Measurements from ENCODE around the gene PTPRR.

The PTPRR gene

DNA sequence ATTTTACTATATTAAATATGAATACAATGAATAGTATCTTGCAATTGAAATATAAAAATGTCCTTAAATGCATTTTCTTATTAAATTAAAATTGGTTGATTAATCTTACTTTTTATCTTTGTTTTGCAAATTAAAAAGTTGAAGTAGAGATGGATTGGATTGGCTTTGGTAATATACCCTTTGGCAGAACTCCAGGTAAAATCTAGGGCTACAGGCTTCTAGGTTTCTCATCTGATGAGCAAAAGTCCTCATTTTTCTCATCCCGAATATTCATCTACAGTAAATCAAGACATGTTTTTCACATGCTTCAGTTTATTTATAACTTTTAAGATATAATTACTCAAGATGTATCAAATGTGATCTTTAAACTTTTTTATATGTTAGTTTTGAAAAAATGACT is 2.2 kb downstream of the PTPRR start:
- in situ Hi-C loops (cut with MboI; ENCODE audit: low sequenced_read_pairs): no loop called here

DNA sequence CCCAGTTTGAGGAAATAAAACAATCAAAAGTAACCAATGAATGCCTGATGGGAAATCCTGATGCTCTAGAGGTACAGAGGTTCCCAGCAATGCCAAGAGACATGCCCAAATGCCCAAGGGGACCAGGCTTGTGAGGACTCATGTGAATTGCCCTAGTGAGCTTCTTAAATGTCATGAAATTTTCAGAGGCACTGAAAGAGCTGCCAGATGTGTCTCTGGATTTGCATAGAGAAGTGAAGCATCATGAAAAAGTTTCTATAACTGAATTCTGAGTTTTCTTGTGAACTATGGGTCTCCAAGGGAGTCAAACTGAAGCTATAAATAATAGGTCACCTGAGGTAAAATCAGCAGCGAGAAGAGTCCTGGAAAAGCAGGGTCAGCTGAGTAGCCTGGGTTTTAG is 9.9 kb downstream of the PTPRR start:
- in situ Hi-C loops (cut with MboI; ENCODE audit: low sequenced_read_pairs): no loop called here

DNA sequence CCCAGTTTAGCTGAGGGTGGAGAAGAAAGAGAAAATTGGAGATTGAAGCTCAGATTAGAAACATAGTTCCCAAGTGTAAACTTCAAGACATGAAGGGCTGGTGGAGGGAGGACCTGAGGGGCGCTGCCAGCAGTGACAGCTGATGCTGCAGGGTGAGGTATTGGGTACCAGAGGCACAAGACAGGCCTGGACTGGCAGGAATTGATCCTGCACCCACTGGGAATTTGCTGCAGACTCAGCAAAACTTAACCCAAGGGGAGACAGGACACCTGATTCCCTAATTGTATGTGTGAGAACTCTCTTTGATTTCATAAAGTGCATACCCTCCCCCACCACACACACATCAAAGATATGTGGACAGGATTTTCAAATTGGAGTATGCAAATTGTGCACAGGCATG is 11.6 kb downstream of the PTPRR start:
- in situ Hi-C loops (cut with MboI; ENCODE audit: low sequenced_read_pairs): no loop called here

DNA sequence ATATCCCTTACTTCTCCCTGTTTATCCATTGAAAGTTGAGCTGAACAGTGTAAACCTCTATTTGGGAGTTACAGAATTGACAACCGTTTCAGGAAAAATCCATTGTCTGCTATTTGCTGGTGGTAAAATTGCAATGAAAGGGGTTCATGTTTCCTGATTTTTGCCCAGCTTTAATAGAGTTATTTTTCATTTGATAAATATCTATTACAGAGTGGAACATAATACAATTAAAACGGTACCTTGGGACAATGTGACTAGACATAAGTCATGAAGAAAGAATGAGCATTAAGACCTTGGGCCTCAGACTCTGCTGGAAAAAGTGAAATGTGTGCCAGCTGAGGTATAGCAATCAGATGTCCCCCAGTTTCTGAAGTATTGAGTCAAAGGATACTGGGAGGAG is 13.1 kb downstream of the PTPRR start:
- in situ Hi-C loops (cut with MboI; ENCODE audit: low sequenced_read_pairs): no loop called here

DNA sequence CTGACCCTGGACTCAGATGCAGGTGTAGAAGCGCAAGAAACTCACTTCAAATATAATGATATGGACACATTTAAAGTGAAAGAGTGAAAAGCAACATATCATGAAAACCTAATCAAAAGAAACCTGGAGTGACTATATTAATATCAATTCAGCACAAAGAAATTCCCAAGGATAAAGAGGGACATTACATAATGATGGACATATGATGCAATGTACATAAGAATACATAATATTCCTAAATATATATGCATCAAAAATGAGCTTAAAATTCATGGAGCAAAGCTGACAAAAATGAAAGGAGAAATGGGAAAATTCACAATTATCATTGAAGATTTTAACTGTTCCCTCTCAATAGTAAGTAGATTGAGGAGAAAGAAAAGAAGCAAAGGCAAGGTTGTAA is 24.6 kb downstream of the PTPRR start:
- in situ Hi-C loops (cut with MboI; ENCODE audit: low sequenced_read_pairs): no loop called here

DNA sequence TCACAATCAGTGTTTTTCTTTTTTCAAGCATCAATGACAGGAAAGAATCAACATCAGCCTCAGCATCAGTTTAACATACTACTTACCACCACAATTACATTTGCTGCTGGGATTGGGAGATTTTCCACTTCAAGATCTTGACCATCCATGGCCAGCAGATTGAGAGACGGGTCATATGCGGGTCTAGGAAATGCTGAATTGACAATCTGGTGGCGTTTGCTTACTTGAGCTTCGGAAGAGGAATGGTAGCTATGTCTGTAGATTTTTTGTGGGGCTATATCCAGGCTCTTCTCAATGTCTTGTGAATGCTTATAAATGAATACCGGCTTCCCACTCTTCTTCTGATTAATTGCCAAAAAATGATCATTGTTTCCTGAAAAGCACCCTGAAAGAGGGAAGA is 27.9 kb downstream of the PTPRR start:
- in situ Hi-C loops (cut with MboI; ENCODE audit: low sequenced_read_pairs): no loop called here

DNA sequence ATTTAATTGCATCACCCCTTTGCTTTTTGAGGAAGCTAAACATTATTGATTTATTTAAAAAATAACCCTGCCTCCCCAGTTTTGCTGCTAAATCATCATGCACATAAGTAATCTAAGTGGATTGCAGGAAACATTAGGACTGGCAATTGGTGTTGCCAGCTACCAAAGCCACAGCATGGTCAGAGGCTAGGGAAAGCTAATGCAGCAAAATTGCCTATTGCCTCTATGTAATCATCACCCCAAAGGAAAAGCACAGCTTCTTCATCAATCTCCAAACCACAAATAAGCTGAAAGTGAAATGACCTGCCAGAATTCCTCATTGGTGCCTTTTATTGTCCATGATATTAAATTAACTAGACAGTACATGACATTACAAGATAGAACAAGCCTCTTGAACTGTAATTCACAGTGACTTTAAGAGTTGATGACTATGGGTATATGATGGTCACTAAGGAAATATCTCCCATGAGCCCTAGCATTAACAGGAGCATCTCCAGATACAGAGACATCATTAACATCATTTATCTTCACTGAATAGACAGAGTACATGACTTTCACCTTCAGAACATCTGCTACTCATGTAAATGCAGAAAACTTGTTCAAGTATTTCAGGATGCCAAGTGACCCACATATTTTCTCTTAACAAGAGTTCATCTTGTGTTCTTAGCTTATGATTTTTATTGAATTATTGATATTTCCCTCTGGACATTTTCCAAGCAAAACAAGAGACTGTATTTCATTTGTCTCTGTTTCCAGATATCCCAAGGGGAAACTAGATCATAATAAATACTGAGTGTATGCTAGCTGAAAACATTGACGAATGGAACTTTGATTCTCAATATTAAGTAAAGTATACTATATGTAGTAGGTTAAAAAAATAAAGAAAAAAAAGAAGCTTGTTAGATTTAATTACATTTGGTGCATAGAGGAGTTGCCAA is 29.4 kb downstream of the PTPRR start:
- in situ Hi-C loops (cut with MboI; ENCODE audit: low sequenced_read_pairs): no loop called here

DNA sequence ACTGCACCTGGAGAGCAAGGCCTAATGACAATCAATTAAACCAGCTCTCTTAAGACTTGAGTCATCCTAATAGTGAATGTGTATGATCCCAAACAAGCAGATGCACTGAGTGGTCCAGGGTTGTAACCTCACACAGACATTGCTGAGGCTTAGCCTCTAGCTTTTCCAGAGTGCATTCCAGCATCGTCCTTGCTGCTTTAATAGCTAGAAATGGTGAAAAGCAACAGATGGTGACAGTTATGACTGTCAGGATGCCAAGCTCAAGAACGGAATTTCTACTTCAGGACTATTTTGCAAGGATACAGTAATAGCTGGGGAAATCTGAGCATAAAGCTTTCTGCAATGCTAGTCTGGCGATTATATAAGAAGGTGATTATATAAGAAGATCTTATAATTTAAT is 34.6 kb downstream of the PTPRR start:
- in situ Hi-C loops (cut with MboI; ENCODE audit: low sequenced_read_pairs): no loop called here

DNA sequence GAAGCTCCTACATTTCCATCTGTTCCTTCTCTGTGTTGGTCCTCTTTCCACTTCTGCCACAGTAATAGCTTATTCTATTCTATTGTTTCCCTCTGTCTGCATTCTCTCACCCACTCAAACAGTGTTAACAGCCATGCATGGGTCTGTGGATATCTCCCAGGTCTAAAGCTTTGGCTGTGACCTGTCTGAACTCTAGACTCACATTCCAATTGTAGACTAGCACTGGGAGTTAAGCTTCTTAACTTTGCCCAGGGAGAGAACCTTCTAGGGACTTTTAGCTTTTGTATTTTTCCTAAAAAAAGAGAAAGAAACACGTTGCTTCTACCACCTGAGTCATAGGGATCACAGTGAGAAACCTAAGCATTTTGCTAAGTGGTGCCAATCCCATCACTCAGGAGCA is 36.7 kb downstream of the PTPRR start:
- in situ Hi-C loops (cut with MboI; ENCODE audit: low sequenced_read_pairs): no loop called here

DNA sequence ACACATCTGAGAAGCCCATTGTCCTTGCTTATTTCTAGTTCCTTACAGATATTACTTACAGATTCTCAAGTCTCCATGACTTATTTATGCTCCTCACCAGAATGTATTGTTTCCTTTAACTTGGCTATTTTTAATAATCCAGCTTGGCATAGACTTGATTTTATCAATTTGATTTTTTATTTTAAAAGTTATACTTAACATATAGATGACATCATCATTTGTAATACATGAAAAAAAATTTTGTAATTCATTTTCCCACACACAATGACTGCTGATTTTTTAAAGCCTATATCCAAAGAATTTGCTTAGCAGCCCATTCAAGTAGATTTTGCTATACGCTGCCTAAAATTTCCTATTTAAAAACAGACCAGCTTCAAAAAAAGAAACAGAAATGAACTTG is 39.8 kb downstream of the PTPRR start:
- in situ Hi-C loops (cut with MboI; ENCODE audit: low sequenced_read_pairs): no loop called here

DNA sequence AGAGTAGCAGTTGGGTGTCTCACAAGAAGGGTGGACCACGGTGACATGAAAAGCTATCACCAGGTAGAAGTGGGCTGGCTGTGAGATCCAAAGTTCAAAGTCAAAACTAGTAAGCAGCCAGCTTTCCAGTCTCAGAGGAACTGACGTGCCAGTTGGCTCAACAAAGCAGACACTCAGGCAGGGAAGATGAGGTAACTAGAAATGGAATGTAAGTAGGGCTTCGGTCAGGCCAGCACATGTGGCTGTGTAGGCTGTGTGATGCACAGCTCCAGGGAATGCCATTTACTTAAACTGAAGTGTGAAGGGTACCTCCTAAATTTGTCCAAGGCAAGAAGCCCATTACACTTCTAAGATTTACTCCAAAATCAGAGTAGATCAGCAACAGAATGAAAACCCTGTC is 43.6 kb downstream of the PTPRR start:
- in situ Hi-C loops (cut with MboI; ENCODE audit: low sequenced_read_pairs): no loop called here

DNA sequence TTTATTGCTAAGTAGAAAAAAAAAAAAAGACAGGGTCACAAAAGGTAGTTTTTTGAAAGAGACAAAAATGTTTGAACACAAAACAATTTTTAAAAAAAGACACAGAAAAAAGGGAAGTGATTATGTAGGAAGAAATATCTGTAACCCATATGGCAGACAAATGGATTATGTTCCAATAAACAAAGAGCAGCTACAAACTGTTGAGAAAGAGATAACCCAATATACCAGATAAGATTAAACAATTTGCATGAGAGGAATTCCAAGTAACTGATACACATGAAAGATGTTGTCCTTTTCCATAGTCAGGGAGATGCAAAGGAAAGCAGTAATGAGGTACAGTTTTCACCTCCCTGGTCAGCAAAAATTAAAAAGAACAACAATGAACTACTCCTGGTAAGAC is 44.9 kb downstream of the PTPRR start:
- in situ Hi-C loops (cut with MboI; ENCODE audit: low sequenced_read_pairs): no loop called here

DNA sequence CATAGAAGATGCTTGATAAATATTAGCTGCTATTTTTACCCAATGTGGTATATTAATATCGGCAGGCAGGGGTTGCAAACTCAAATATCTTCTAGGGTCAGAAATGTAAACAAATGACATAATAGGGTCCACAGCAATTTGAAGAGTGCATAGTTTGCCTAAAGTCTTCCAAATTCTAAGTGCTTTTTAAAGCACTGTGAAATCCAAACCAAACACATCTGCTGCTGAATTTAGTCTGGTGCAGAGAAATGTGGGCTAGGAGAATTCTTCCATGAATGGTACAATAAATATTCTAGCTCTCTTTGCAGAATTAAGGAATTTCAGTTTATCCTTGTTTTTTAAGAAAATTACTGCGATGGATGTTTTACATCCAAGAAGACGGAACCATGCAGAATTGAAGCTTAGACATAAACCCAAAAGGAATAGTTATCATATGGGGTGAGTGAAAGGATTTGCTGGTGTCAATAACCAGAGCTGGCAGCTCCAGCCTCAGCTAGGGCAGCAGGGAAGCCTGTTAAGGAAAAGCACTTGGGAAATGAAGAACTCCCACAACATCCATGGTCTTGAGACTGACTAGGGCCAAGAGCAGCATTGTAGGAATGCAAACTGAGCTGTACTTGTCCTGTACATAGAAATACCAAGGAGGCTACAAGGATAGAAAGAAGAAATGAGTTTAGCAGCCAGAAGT is 65.5 kb downstream of the PTPRR start:
- in situ Hi-C loops (cut with MboI; ENCODE audit: low sequenced_read_pairs): no loop called here

DNA sequence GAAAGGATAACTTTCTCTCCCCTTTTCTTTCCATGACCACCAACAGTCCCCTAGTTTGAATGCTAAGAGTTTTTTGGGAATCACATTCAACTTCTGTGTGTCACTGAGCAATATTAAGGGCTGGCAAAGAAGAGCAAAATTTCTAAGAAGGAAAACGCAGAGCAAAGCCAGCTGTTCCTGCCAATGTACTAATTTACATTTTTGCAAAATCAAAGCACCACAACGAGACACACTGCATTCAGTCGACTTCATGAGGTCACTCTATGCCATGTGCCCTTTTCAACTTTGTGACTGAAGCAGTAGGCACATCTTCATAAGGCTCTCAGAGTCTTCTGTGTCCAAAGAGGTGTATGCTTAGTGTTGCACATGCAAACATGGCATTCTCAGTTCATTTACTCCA is 66.4 kb downstream of the PTPRR start:
- in situ Hi-C loops (cut with MboI; ENCODE audit: low sequenced_read_pairs): no loop called here

DNA sequence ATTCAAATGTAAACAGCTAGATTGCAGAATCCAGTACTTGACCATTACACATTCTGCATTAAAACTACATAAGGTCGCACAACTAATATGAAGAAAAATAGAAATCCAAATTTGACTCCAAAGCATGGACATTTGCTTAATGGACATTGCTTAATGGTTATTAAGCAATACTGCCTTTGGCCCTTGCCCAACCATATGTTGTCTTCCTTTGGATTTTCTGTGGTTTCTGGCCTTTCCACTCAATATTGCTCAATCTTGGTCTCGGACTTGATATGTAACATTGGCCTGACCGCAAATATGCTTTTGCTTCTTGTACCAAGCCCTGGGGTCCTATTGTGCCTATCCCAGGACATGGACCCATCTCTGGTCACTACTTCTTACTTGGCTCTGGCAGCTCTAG is 67.2 kb downstream of the PTPRR start:
- in situ Hi-C loops (cut with MboI; ENCODE audit: low sequenced_read_pairs): no loop called here

DNA sequence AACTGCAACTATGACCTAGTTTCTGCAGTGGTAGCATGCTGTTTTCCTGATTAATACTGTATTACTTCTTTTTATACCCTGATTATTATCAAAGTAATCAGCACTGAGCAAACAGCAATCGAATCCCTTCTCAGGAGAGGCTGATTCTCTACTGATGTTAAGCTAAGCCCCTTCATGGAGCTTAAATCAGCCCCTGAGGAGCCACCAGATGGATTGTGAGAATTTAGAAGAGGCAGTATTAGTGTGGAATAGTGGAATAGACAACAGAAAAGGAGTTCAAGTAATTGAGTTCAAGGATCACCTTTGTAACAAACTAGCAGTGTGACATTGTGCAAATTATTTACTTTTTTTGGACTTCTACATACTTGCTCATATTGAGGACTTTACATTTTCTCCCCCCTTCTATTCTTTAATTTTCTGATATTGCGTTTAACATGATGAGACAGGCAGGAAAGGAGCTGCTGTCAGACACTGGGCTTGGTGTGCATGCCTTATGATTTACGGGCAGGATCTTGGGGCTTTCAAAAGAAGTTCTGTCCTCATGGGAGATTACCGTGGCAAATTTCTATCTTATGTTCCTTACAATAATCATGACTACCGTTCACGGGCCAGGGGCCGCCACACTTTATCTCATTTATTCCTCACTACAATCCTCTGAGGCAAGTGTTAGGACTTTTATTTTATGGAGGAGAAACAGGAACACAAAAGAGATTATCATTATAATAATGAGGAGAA is 68.0 kb downstream of the PTPRR start:
- in situ Hi-C loops (cut with MboI; ENCODE audit: low sequenced_read_pairs): no loop called here

DNA sequence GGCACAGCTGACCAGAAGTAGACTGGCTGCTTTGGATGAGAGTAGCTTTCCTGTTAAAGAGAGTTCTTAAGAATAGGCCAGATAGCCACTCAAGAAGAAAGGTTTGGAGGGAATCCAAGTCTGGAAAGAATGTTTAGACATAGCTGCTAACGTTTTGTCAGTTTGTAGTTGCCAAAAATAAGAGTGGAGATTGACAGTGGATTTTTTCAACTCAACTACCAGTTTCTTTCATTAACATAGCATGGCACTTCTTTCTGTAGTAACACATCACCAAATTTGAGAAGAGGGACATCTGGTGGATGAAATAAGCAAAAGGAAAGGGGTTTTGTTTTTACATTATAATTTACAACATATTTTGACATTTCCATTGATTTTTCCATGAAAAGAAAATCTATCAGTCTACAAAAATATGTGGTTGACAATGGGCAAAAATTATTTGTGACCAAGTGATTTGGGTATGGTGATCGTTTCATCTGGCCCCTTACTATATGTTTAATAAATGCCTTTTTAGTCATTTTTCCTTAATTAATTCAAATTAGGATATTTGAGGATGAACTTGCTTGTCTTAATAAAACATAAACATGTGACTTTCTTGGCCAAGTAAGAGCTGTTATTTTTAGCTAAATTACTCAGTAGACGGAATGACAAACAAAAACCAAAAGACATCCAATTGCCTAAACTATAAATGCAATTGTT is 71.1 kb downstream of the PTPRR start:
- in situ Hi-C loops (cut with MboI; ENCODE audit: low sequenced_read_pairs): no loop called here

DNA sequence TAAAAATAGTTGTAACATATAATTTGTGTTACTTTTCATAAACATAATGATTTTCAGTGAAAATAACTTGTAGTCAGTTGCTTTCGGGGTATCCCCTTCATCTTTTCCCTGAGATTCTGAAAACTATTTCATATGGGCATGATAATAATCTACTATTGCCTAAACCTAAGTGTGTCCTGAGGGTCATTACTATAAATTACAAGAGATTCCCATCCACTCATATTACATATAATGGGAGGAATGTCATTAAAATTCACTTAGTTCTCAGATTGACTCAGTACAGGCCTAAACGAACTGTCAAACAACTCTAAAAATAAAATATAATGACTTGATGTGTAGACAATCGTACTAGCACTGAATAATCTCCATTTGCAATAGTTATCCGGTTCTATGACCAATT is 72.7 kb downstream of the PTPRR start:
- in situ Hi-C loops (cut with MboI; ENCODE audit: low sequenced_read_pairs): no loop called here

DNA sequence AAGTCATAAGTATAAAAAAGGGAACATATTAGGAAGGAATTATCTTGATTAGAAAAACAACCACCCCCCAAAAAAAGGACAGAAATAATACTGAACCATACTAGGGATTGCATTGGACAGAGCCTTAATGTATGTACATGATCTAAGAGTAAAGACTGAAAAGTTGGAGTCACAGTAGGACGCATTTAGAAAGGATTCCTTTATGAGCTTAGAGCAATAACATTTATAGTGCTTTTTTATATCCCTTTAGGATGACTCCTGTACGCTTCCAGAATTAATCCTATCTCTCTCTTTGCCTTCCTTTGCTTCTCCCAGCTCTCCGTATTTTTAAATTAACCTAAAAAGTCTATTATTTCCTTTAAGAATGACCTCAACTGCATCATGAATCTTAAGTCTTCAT is 75.3 kb downstream of the PTPRR start:
- in situ Hi-C loops (cut with MboI; ENCODE audit: low sequenced_read_pairs): no loop called here

DNA sequence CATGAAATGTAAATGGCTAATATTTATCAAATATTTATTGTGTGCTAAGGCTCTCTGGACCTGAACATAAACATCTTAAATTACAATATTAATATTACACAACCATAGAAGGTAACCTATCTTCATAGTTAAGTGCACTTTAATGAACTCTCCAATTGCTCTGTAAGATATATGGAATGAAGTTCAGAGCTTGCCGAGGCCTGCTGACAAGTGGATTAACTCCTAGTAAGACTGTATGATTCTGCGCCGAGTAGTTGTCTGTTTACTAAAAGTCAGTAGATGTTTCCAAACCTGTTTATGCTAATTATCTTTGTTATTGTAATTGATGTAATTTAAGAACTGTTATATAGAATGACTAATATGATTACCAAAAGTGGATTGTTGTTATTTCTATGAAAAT is 77.2 kb downstream of the PTPRR start:
- in situ Hi-C loops (cut with MboI; ENCODE audit: low sequenced_read_pairs): no loop called here

DNA sequence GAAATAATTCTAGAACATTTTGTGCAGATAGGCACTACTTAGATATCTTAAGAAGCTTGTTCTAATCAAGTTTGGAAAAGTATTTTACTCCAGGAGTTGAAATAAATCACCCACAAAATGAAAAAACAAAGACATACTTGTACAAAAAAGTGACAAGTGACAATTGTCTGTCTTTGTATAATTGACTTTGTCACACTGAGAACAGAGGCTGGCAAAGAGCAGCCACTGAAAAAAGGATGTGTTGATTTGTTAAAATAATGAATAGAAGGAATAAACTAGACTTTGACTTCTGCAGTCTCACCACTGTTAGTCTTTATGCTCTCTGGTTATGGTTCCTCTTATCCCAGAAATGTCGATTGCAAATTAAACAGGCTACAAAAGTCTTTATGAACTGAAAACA is 77.6 kb downstream of the PTPRR start:
- in situ Hi-C loops (cut with MboI; ENCODE audit: low sequenced_read_pairs): no loop called here
